Transverse colon (tissue), 4 donors: ENCODE results near the gene C2CD4A.

Experiments
- EP300 ChIP-seq: sonication (generic); formaldehyde crosslinking; IDR thresholded peaks from one replicate; pipeline ENCODE4 v1.6.1; 2017; ENCODE audit warnings: antibody characterized with exemption, low read depth
- POLR2A ChIP-seq: fragments of 450-650 bp; IDR thresholded peaks from one replicate; pipeline ENCODE4 v1.6.1; 2016; ENCODE audit warnings: antibody characterized with exemption, mild to moderate bottlenecking, moderate library complexity
- POLR2AphosphoS5 ChIP-seq, 3 donors: sonication (generic); formaldehyde crosslinking; IDR thresholded peaks; one replicate each; pipeline ENCODE4 v1.6.1; 2016; ENCODE audit warnings: antibody characterized with exemption in 3 of 3
- TF ChIP-seq, protein P1 (sequence below), 5 experiments: fragments of 200-600 bp in 3 of 5; fragments of 450-650 bp in 2 of 5; sonication (generic) in 3 of 5; IDR thresholded peaks; 1 replicate in 2 of 5; 2 replicates in 3 of 5; pipeline ENCODE4 v1.5.1; 2016 to 2017; ENCODE audit warnings: antibody characterized with exemption in 5 of 5, inconsistent platforms in 3 of 5, mild to moderate bottlenecking in 2 of 5, moderate library complexity in 1 of 5

DNA sequence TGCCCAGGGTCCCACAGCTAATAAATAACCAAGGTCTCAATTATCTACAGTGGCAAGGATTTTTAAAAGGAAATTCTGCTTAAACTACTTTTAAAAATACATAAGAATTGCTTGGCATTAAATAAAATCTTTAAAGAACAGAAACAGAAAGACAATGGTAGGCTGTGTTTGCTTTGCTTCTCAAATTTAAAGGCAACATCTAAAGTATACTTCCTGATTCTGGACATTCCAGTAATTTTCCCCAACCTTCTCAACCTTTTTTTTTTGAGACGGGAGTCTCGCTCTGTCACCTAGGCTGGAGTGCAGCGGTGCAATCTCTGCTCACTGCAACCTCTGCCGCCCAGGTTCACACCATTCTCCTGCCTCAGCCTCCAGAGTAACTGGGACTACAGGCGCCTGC lies 11.8 kb upstream of the C2CD4A start:
- TF ChIP-seq, protein P1, sequence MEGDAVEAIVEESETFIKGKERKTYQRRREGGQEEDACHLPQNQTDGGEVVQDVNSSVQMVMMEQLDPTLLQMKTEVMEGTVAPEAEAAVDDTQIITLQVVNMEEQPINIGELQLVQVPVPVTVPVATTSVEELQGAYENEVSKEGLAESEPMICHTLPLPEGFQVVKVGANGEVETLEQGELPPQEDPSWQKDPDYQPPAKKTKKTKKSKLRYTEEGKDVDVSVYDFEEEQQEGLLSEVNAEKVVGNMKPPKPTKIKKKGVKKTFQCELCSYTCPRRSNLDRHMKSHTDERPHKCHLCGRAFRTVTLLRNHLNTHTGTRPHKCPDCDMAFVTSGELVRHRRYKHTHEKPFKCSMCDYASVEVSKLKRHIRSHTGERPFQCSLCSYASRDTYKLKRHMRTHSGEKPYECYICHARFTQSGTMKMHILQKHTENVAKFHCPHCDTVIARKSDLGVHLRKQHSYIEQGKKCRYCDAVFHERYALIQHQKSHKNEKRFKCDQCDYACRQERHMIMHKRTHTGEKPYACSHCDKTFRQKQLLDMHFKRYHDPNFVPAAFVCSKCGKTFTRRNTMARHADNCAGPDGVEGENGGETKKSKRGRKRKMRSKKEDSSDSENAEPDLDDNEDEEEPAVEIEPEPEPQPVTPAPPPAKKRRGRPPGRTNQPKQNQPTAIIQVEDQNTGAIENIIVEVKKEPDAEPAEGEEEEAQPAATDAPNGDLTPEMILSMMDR (IDR thresholded peaks at IDR 0.05): no peak
- TF ChIP-seq POLR2A: no peak
- TF ChIP-seq POLR2AphosphoS5 (IDR thresholded peaks at IDR 0.05): no peak
- TF ChIP-seq EP300: no peak
